HG02884 (cell line): ENCODE results near the gene ANKUB1.

Source experiments
- ATAC-seq: cut with Tn5 transposase; IDR thresholded peaks from one replicate; pipeline ENCODE4 v1.9.1; 2021; ENCODE audit warnings: mild to moderate bottlenecking, moderate library complexity; ENCODE audit not compliant: unreplicated experiment

The ANKUB1 gene

GRCh38 chr3:149713730-149714654, 78.4 kb downstream of the ANKUB1 start:
- no peak for ATAC-seq
